22Rv1 (cell line): ENCODE data around the gene USE1.

ENCODE experiments used
- H3K27ac ChIP-seq: fragments of 450-650 bp; 2 replicates; pipeline ENCODE4 v1.5.1; 2017
- CTCF ChIP-seq: fragments of 450-650 bp; IDR thresholded peaks from 2 replicates; pipeline ENCODE4 v1.5.1; 2017; ENCODE audit warnings: mild to moderate bottlenecking
- ZFX ChIP-seq: fragments of 450-650 bp; IDR thresholded peaks from 2 replicates; pipeline ENCODE4 v1.6.1; 2017; ENCODE audit warnings: antibody characterized with exemption, borderline replicate concordance

Gene USE1

GRCh38 chr19:17205237-17206140 lies 9.7 kb upstream of the USE1 start:
- TF ChIP-seq ZFX (no peak), CTCF (peak; percentile 80)
- no peak overlapping the region for H3K27ac ChIP-seq

- no peak for TF ChIP-seq CTCF
- TF ChIP-seq ZFX, result no peak
- no peak overlapping the region for H3K27ac ChIP-seq
These were observed 8.2 kb upstream of the USE1 start for GRCh38 chr19:17206736-17207581.

GRCh38 chr19:17209126-17210036 lies 5.8 kb upstream of the USE1 start:
- no peak for TF ChIP-seq ZFX
- TF ChIP-seq CTCF, result peak; percentile 12; the same call in 1 of the 2 replicates
- H3K27ac ChIP-seq, result peak overlapping the region; percentile 54

GRCh38 chr19:17210296-17210695 lies 4.9 kb upstream of the USE1 start:
- H3K27ac ChIP-seq, result peak overlapping the region; percentile 54; the same call in 1 of the 2 replicates
- TF ChIP-seq ZFX (no peak), CTCF (no peak)

- H3K27ac ChIP-seq, result no peak overlapping the region
These were observed 3.4 kb upstream of the USE1 start for GRCh38 chr19:17211547-17212446.

More at GRCh38 chr19:17211547-17212446, 3.4 kb upstream of the USE1 start:
- TF ChIP-seq CTCF (no peak), ZFX (no peak)
